Measurements from ENCODE around the gene C14orf180.

DNA sequence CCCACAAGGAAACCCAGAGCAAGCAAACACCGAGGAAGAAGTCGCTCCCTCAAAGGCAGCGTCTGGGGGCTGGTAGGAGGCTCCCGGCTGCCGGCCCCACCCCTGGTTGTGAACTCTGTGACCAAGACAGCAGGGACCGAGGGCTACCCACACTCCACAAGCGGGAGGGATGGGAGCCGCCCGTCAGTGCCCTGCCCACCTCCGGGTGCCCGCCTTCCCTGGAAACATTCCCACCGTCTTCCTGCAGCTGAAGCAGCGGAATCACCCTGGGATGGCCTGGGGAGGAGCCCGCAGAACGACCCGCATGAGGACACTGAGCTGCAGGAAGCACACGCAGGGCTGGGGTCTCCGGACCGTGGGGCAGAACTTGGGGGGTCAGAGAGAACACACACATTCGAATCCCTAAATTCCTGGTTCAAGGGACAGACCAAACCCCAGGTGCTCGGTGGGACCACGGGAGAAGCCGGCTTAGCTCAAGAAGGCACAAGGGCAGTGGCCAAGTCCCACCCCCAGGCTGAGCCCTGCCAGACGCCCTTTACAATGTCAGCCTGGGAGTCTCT is 33.5 kb upstream of the C14orf180 start:
- TF ChIP-seq EP300 (IDR thresholded peaks at IDR 0.05) = no peak
- no peak for TF ChIP-seq HDAC2 (IDR thresholded peaks at IDR 0.05)
- TF ChIP-seq, protein P1, sequence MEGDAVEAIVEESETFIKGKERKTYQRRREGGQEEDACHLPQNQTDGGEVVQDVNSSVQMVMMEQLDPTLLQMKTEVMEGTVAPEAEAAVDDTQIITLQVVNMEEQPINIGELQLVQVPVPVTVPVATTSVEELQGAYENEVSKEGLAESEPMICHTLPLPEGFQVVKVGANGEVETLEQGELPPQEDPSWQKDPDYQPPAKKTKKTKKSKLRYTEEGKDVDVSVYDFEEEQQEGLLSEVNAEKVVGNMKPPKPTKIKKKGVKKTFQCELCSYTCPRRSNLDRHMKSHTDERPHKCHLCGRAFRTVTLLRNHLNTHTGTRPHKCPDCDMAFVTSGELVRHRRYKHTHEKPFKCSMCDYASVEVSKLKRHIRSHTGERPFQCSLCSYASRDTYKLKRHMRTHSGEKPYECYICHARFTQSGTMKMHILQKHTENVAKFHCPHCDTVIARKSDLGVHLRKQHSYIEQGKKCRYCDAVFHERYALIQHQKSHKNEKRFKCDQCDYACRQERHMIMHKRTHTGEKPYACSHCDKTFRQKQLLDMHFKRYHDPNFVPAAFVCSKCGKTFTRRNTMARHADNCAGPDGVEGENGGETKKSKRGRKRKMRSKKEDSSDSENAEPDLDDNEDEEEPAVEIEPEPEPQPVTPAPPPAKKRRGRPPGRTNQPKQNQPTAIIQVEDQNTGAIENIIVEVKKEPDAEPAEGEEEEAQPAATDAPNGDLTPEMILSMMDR (IDR thresholded peaks at IDR 0.05) = no peak
- TF ChIP-seq RFX5 (IDR thresholded peaks at IDR 0.05) = no peak
- TF ChIP-seq, protein P2, sequence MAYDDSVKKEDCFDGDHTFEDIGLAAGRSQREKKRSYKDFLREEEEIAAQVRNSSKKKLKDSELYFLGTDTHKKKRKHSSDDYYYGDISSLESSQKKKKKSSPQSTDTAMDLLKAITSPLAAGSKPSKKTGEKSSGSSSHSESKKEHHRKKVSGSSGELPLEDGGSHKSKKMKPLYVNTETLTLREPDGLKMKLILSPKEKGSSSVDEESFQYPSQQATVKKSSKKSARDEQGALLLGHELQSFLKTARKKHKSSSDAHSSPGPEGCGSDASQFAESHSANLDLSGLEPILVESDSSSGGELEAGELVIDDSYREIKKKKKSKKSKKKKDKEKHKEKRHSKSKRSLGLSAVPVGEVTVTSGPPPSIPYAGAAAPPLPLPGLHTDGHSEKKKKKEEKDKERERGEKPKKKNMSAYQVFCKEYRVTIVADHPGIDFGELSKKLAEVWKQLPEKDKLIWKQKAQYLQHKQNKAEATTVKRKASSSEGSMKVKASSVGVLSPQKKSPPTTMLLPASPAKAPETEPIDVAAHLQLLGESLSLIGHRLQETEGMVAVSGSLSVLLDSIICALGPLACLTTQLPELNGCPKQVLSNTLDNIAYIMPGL (CRISPR knock-in tag; IDR thresholded peaks at IDR 0.05; ENCODE audit: borderline replicate concordance) = no peak
- no peak for TF ChIP-seq RCOR1 (IDR thresholded peaks at IDR 0.05; ENCODE audit: low read depth, low read length)
- no peak for TF ChIP-seq RNF2 (IDR thresholded peaks at IDR 0.05; ENCODE audit: borderline replicate concordance, low read depth)
- TF ChIP-seq JUN (IDR thresholded peaks at IDR 0.05) = no peak
- no peak for TF ChIP-seq ESRRA (IDR thresholded peaks at IDR 0.05; ENCODE audit: borderline replicate concordance, low read length)
- TF ChIP-seq POLR2A (IDR thresholded peaks at IDR 0.05; ENCODE audit: low read length) = no peak
- TF ChIP-seq, protein P3, sequence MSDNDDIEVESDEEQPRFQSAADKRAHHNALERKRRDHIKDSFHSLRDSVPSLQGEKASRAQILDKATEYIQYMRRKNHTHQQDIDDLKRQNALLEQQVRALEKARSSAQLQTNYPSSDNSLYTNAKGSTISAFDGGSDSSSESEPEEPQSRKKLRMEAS (IDR thresholded peaks at IDR 0.05) = no peak
- TF ChIP-seq CEBPB (IDR thresholded peaks at IDR 0.05) = no peak
- no peak for TF ChIP-seq RAD21 (conservative IDR thresholded peaks at IDR 0.05 in 1 of 2, IDR thresholded peaks at IDR 0.05 in 1 of 2)
- no peak for TF ChIP-seq NR3C1 (IDR thresholded peaks at IDR 0.05)
